ENCODE data around the gene CNTN2.

CNTN2 gene

GRCh38 chr1:205054013-205054412, 11.0 kb downstream of the CNTN2 start:
- CTCF ChIA-PET: interaction anchor here (0.6 to 1.1 kb wide), 5 partner anchors 65 to 247 kb away, joined by 3 to 4 read pairs (median 4); no protein-coding TSS in a partner anchor
- TF ChIP-seq CTCF (conservative IDR thresholded peaks at IDR 0.05; ENCODE audit: low read depth): no peak
- H3K27ac ChIP-seq: no peak overlapping the region
- DNase-seq (ENCODE audit: low spot score): no peak
- POLR2A ChIA-PET (ENCODE audit: low non-redundant PET): no interaction called here

DNA sequence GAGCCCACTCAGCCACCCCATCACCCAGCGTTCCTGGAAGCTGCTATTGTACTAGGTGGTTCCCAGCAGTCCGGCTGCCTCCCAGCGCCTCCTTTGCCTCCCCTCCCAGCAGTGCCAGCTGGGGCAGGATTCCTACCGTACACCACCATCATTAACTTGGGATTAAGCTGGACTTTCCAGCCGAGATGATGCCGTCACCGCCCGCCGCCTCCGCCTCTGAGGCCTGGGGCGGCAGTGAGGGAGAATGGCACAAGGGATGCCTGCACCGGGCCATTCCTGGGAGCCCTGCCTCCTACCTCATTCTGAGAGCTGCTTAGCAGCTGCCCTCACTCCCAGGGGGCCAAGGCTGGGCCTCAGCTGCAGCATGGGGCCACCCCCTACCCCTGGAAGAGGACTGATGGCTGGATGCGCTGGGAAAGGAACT, 13.2 kb downstream of the CNTN2 start:
- TF ChIP-seq CTCF (conservative IDR thresholded peaks at IDR 0.05; ENCODE audit: low read depth): no peak
- H3K27ac ChIP-seq: no peak overlapping the region
- ChIA-PET CTCF (interaction anchor here (0.6 to 1.6 kb wide), 4 partner anchors 10 to 200 kb away, joined by 3 to 6 read pairs (median 5); no protein-coding TSS in a partner anchor), POLR2A (ENCODE audit: low non-redundant PET) (no interaction called here)
- DNase-seq (ENCODE audit: low spot score): no peak

DNA sequence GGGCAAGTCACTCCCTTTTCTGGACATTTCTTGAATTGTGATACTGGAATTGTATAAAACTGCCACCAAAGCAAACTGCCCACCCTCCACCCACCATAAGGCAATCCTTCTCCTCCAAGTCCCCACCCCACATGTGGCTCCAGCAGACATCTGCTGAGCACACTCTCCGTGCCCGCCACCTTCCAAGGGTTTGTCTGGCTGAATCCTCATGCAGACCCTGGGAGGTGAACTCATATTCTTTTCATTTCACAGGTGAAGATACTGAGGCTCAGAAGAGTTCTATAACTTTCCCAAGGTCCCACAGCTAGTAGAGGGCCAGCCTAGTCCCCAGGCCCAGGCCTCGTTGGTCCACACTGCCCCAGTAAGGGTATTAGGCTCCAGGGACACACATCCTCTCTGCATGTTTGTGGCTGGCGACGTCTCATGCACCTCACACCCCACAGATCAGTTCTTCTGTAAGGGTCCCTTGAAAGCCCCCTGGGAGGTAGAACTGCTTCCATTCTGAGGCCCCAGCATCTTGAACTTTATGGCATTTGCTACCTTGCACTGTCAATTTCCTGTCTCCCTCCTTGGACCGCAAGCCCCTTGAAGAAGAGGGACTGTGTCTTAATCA, 14.1 kb downstream of the CNTN2 start:
- no peak overlapping the region for H3K27ac ChIP-seq
- no peak for DNase-seq (ENCODE audit: low spot score)
- no peak for TF ChIP-seq CTCF (conservative IDR thresholded peaks at IDR 0.05; ENCODE audit: low read depth)
- ChIA-PET CTCF (interaction anchor here (1.6 kb wide), 1 partner anchor 10 kb away, joined by 6 read pairs; no protein-coding TSS in a partner anchor), POLR2A (ENCODE audit: low non-redundant PET) (no interaction called here)

DNA sequence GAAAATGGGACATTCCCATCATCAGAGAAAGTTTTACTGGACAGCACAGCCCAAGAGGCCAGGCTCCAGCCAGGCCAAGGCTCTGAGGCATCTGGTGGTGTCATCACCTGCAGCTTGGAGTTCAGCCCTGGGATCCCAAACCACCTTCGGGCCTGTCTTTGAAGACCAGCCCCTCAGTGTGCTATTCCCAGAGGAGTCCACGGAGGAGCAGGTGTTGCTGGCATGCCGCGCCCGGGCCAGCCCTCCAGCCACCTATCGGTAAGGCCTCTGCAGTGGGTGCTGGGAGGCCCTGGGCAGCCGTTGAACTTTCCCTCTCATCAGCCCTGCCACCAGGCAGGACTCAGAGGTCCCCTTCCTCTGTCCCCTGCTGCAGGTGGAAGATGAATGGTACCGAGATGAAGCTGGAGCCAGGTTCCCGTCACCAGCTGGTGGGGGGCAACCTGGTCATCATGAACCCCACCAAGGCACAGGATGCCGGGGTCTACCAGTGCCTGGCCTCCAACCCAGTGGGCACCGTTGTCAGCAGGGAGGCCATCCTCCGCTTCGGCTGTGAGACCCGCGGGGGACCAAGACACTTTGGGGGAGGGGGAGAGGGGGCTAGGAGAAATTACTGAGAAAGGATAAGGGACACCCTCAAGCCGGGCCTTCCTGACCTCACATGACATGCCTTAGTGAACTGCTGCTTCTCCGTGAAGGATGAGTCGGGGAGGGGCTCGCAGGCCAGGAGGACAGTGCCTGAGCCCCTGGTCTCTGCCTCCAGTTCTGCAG, 15.0 kb downstream of the CNTN2 start:
- no peak overlapping the region for H3K27ac ChIP-seq
- TF ChIP-seq CTCF (conservative IDR thresholded peaks at IDR 0.05; ENCODE audit: low read depth): no peak
- ChIA-PET POLR2A (ENCODE audit: low non-redundant PET) (no interaction called here), CTCF (interaction anchor here (0.7 kb wide), 3 partner anchors 26 to 418 kb away, joined by 3 to 5 read pairs (median 3); partner anchors contain the start of gene TMEM81)
- no peak for DNase-seq (ENCODE audit: low spot score)

- ChIA-PET POLR2A (ENCODE audit: low non-redundant PET) (no interaction called here), CTCF (interaction anchor here (1.5 kb wide), 1 partner anchor 70 kb away, joined by 5 read pairs; no protein-coding TSS in a partner anchor)
- H3K27ac ChIP-seq: no peak overlapping the region
- no peak for DNase-seq (ENCODE audit: low spot score)
- no peak for TF ChIP-seq CTCF (conservative IDR thresholded peaks at IDR 0.05; ENCODE audit: low read depth)
Measured at GRCh38 chr1:205058853-205059252, 15.8 kb downstream of the CNTN2 start.

GRCh38 chr1:205059660-205060059, 16.6 kb downstream of the CNTN2 start:
- H3K27ac ChIP-seq: no peak overlapping the region
- POLR2A ChIA-PET (ENCODE audit: low non-redundant PET): no interaction called here
- no peak for TF ChIP-seq CTCF (conservative IDR thresholded peaks at IDR 0.05; ENCODE audit: low read depth)
- DNase-seq (ENCODE audit: low spot score): no peak
- CTCF ChIA-PET: interaction anchor here (1.5 kb wide), 1 partner anchor 71 kb away, joined by 5 read pairs; no protein-coding TSS in a partner anchor

All from RWPE1 (cell line).